ENCODE measurements around the gene SAMD14. TPM values are rescaled to one million over a fixed set of nuclear protein-coding genes. Genes with fewer than 3 reads are reported as not detected.

SAMD14 gene
- total RNA-seq, 3 donors from 2014 or later, result 0.52 to 2.6 (median 1.2) TPM

DNA sequence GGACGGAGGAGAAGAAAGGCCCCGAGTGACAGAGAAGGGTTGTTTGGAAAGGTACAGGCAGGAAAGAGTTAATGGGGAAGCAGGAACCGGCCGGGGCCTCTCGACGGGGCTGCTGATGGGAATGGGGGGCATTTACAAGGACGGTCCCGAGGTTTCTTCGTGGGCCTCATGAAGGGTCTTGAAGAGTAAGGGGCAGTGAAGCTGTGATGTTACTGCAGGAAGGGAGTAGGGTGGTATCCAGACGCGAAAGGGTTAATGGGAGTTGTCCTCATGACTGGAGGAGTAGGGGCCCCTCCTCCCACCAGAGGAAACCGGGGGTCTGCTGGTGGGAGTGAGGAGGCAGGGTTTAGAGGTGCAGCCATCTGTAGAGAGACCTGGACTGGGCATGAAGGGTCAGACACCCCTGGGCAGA lies 34.3 kb downstream of the SAMD14 start:
- no peak for ATAC-seq
- H3K4me1 ChIP-seq (ENCODE audit: low read depth), result peaks cover 38% of the 10 kb centered on the region
- peak; percentile 45 to 54 (median 49) for DNase-seq
- peak overlapping the region; percentile 88 for H3K4me3 ChIP-seq
- no peaks in the 10 kb centered on the region for H3K9me3 ChIP-seq
- intact Hi-C loops (cut with DNase I, micrococcal nuclease), result loop anchor here in 1 of 2 donors (10.0 kb wide), 1 partner anchor 209 kb away; no protein-coding TSS in a partner anchor
- H3K36me3 ChIP-seq (ENCODE audit: low read depth), result peaks cover 3% of the 10 kb centered on the region
- no peak for TF ChIP-seq CTCF (IDR thresholded peaks at IDR 0.05)

GRCh38 chr17:50094753-50095619 lies 35.0 kb downstream of the SAMD14 start, which contains the start of gene PDK2:
Gene PDK2 (plus strand): TSS chr17:50095351. CDS start chr17:50095436, 85 bp downstream.
- intact Hi-C loops (cut with DNase I, micrococcal nuclease), result loop anchor here in 1 of 2 donors (5.0 to 10.0 kb wide), 2 partner anchors 68 to 210 kb away; no protein-coding TSS in a partner anchor
- Histone ChIP-seq H3K4me1 (ENCODE audit: low read depth) (peaks cover 32% of the 10 kb centered on the region), H3K36me3 (ENCODE audit: low read depth) (peaks cover 3% of the 10 kb centered on the region), H3K9me3 (no peaks in the 10 kb centered on the region), H3K4me3 (peak within 1 kb of the TSS; percentile 88)
- DNase-seq (peak; percentile 95 to 97 (median 97)), ATAC-seq (peak; percentile 94)
- no peak for TF ChIP-seq CTCF (IDR thresholded peaks at IDR 0.05)

DNA sequence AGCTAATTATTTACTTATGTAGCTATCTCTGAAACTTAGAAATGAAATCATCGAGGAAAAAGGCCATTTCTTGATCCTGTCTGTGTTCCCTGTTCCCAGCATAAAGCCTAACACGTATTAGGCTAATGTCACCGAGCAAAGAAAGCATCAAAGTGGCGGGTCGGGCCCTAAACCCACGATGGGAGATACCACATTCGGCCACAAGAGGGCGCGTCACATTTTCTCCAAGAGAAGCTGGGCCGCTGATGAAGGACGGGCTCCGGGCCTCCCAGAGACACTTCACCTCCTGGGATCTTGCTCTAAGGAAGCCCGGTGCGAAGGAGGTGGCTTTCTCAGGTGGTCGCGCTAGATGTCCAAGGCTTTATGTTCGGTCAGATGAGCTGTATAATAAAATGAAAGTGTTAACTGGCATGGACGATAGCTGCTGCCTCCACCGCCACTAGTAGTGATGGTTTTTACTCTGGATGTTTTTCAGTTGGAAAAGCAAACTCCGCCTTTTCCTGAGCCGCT lies 35.7 kb downstream of the SAMD14 start:
- ATAC-seq (peak; percentile 75), DNase-seq (peak; percentile 91 to 98 (median 94))
- intact Hi-C loops (cut with DNase I, micrococcal nuclease), result loop anchor here in 1 of 2 donors (5.0 to 10.0 kb wide), 2 partner anchors 67 to 211 kb away; no protein-coding TSS in a partner anchor
- TF ChIP-seq CTCF (IDR thresholded peaks at IDR 0.05), result peak; percentile 89
- Histone ChIP-seq H3K9me3 (no peaks in the 10 kb centered on the region), H3K4me3 (peak overlapping the region; percentile 88), H3K36me3 (ENCODE audit: low read depth) (peaks cover 3% of the 10 kb centered on the region), H3K4me1 (ENCODE audit: low read depth) (peaks cover 27% of the 10 kb centered on the region)

GRCh38 chr17:50093807-50094206 lies 36.2 kb downstream of the SAMD14 start:
- H3K4me3 ChIP-seq, result no peak overlapping the region
- H3K9me3 ChIP-seq, result no peaks in the 10 kb centered on the region
- intact Hi-C loops (cut with DNase I, micrococcal nuclease), result loop anchor here in 1 of 2 donors (5.0 to 10.0 kb wide), 2 partner anchors 67 to 211 kb away; no protein-coding TSS in a partner anchor
- TF ChIP-seq CTCF (IDR thresholded peaks at IDR 0.05), result no peak
- peaks cover 22% of the 10 kb centered on the region for H3K4me1 ChIP-seq (ENCODE audit: low read depth)
- DNase-seq (no peak), ATAC-seq (no peak)
- peaks cover 3% of the 10 kb centered on the region for H3K36me3 ChIP-seq (ENCODE audit: low read depth)

- H3K36me3 ChIP-seq (ENCODE audit: low read depth), result peaks cover 3% of the 10 kb centered on the region
- DNase-seq, result no peak
- H3K4me1 ChIP-seq (ENCODE audit: low read depth), result peaks cover 18% of the 10 kb centered on the region
- TF ChIP-seq CTCF (IDR thresholded peaks at IDR 0.05), result no peak
- ATAC-seq, result no peak
- intact Hi-C loops (cut with DNase I, micrococcal nuclease), result loop anchor here in 1 of 2 donors (5.0 to 10.0 kb wide), 2 partner anchors 66 to 212 kb away; no protein-coding TSS in a partner anchor
- no peaks in the 10 kb centered on the region for H3K9me3 ChIP-seq
- no peak overlapping the region for H3K4me3 ChIP-seq
Measured at GRCh38 chr17:50093246-50093645, 36.7 kb downstream of the SAMD14 start.
